CD4-positive, alpha-beta T cell treated with Interleukin-12 subunit alpha and Interleukin-12 subunit beta, for 1 hour (primary cell): ENCODE measurements around the gene CNTNAP4.

Experiments
- DNase-seq: peaks from one replicate; pipeline ENCODE4 v3.0.0-alpha.2; 2020

CNTNAP4 gene

DNA sequence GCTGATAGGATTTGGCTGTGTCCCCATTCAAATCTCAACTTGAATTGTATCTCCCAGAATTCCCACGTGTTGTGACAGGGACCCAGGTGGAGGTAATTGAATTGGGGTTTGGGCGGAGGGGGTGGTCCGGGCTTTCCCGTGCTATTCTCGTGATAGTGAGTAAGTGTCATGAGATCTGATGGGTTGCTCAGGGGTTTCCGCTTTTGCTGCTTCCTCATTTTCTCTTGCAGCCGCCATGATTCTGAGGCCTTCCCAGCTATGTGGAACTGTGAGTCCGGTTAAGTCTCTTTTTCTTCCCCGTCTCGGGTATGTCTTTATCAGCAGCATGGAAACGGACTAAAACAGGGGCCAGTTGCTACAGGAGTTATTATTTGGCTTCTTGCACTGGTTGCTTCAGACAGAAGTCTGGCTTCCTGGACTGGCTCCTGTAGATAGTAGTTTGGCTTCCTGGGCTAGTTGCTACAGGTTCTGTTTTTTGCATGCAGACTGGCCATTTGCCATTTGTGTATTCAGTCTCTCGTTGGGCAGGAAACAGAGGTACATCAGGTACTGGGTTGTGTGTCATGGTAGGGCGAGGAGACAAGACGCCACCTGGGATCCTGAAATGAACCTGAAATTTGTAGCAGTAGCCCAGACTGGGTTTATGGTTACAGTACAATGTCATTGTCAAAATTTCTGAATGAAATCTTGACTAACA is 32.6 kb downstream of the CNTNAP4 start:
- no peak for DNase-seq

DNA sequence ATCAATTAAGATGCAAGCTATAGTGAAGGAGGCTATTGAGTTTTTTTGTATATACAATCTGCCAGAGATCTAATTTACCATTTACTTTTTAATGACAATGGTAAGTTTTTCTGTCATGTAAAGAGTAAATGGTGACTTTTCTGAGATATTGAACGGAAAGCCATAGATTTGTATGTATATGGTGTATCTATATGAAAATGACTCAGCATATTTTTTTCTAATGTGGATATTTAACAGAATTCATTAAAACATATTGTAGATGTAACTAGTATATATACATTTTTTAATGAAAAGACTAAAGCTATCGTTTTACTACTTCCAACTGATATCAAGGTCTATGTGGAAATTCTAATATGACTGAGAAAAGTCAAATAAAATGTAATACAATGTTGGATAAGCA is 34.1 kb downstream of the CNTNAP4 start:
- DNase-seq = no peak

DNA sequence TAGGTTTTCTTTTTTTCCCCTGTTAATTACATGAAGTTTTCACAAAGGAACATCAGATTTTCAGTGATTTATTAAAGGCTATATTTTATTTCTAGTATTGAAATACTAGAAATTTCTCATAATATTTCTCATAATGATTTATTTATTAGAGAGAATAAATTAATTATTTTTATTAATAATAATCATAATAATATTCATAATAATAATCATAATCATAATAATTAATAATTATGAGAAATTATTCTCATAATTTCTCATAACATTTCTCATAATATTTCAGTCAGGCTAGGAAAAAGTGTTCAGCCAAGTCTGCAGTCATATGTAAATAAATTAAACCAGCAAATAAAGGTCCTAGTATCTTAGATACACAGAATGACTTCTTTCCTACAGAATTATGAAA is 41.4 kb downstream of the CNTNAP4 start:
- no peak for DNase-seq

DNA sequence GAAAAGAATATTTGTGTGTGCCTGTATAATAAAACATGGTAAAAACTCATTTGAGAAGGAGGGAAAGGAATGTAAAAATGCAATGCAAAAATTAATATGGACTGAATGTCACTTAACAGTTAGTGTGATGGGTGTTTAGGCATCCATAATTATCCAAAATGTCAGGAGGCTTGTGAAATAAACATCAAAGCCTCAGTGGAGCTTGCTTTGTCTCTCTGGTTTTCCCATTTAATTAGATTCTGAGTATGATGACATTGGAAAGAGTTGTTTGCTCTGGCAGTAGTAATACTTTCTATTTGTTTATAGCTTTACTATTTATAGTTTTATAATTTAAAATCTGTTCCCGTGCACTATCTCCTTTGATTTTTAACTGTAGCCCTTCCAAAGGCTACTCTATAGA is 51.9 kb downstream of the CNTNAP4 start:
- DNase-seq = no peak

DNA sequence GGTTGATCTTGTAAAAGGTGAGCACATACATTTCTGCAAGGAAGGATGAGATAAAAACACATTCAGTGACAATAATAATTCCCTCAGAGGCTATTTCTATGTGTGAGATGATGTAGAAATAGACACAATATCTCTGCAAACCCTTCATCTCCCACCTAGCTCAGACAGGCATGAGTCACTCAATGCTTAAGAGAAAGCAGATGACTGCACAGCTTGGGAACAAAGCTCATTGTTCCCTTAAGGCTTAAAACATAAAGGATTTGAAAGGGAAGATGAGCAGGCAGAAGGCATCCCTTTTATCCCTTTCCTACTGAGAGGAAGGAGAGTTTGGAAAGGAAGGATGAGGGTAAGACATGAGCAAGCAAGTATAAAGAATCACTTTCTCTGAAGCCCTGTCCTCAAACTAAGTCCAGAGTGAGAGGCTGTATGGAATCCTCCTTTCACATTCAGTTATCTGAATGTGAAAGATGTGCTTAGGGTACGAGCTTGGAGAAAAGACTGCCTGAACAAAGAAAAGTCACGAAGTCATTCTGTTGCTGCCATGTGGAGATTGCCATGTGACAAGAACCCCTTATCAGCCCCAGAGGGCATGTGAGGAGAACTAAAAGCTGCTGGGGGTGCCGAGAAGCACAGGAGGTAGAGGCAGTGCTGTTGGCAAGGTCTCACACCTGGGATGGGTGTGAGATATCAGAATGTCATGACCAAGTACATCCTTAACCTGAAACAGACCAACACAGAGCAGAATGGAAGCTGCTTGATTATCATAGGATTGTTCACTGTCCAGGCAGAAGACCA is 58.2 kb downstream of the CNTNAP4 start:
- DNase-seq = no peak

DNA sequence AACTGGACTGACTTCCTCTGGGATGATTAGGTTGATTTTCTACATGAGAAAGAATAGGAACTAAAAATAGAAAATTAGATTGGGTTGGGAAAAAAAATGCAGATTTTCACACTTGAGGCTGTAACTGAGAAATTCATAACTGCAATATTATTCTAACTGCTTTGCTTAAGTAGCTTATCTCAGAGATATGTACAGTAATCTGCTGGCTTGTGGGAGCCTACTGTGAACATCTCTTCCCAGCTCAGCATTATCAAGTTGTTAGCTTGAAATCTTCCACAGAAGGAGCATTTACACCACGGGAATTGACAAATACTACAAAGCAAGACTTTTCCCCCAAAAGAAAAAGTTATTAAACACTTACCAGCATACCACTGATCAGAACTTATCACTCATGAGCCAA is 58.9 kb downstream of the CNTNAP4 start:
- no peak for DNase-seq

DNA sequence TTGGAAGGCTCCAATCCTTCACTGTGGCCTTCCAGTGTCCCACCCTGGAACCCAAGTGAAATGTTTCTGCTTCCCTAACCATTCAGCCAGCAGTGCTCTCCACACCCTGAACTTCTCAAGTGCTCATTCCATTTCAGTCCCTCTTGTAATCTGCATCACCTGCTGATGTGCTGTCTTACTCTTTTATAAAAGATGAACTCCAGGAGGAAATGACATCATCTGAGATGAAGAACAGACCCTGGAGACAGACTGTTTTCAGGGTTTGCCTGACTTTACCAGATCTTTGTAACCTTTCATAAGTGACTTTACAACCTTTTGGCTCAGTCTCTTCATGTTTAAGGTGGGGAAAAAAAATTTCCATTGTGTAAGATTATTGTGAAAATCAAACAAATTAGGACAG is 61.3 kb downstream of the CNTNAP4 start:
- DNase-seq = no peak

DNA sequence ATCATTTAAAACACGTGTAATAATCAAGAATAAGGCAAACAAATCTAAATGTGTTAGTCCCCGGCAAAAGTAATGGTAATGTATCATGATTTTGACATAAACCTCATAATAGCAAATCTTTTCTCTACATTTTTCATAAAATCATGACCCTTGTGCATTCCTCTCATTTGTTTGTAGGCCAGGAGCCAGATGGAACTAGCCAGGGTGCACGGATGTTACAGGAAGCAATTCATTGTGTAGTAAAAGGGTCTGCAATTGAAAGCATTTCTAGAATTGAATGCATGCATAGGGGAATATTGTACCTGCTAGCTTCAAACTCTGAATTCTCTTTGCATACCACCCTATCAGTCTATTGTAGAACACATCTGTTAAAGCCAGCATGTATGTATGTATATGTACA is 66.6 kb downstream of the CNTNAP4 start:
- DNase-seq = no peak

DNA sequence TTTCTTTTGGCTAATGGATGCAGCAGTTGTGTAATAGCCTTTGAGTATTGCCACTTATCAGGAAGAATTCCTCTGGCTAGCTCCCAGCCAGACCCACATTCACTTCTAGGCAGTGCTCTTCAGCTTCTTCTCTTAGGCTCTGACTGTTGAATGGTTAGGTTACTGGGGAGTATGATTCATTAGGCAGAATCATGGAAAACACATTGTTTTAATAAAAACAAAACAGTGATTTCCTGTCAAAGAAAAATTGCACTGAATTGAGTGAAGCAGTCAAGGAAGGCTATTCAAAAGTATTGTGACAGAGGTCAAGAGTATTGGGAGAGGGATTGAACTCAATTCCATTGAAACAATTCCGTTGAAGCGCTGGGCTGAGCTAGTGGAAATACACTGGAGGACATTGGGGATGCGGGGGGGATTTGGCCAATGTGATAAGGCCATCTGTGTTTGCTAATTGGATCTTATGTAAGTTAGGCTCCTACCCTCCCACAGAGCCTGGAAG is 68.0 kb downstream of the CNTNAP4 start:
- DNase-seq = no peak

DNA sequence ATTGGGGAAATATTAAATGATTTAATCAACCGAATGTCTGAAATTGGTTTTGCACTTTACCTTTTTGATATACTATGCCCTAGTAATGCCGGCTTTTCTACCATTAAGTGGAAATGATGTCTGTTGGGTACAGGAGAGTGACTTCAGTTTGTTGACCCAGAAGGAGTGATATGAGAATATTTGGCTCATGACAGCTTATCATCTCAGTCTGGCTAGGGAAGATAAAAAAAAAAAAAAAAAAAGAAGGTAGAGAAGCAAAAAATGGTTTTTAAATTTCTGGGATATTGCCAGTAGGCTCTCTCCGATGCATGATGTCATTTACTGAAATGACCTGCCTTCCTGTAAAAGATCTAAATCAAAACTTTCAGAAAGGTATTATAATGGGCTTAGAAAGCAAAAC is 69.0 kb downstream of the CNTNAP4 start:
- DNase-seq = no peak

DNA sequence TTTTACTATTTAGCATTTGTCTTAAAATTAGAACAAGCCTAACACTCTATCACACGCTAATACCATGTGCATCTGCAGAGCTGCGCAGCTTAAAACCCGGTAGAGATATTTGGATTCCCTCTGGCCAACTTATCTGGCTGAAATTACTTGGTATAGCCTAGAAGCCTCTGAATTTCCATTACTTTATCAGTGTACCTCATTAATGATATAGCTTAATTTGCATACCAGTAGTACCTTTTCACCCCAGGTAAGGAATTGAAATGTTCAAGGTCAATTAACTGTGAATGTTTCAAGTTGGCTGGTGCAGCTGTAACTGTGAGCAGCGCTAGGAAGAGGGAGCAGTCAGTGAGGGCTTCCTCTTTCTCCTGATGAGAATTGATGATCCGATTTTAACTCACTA is 74.2 kb downstream of the CNTNAP4 start:
- DNase-seq = no peak

DNA sequence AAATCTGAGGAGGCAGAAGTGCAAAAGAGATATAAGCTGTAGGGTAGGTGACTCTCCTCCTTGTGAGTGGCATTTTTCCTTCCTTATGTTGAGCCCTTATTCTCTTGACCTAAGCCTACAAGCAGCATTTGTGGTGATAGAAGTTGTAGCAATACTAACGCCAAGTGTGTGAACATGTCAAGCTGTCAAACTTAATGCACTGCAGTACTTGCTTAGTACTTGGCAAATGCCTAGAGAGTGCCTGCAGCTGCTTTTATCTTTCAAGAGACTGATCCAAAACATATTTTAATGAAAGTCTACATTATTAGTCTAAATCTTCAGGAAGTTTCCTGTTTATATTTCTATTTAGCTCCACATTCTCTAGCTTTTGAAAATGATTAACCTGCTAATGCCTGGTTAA is 83.2 kb downstream of the CNTNAP4 start:
- DNase-seq = no peak

DNA sequence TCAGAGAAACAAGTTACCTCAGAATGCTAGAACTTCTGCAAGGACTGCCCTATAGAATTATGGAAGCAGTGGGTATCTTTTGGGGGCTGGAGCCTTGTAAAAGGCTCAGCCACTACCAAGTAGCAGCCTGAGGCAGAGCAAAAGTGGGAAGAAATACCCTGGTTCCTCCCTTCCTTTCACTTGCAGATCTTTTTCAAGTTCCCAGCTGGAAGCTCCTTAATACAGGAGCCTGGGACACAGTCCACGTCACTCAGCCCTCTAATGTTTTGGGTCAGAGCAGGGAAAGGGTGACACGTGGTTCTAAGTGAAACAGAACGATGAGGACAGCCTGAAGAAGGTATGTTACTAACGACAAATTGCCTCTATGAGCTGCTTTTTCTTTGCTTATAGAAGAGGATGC is 93.1 kb downstream of the CNTNAP4 start:
- no peak for DNase-seq

DNA sequence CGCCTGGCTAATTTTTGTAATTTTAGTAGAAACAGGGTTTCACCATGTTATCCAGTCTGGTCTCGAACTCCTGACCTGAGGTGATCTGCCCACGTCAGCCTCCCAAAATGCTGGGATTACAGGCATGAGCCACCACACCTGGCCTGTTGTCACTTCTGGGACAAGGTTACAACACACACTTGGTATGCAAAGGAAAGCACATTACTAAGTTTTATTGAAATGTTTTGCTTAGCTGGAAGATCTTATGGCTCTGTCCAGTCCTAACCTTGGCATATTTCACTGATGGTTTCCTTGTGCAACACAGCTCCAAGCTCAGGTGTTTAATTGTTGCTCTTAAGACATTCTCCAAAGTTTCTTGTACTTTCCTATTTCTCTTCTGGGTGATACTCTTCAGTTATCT is 94.2 kb downstream of the CNTNAP4 start:
- DNase-seq = no peak

DNA sequence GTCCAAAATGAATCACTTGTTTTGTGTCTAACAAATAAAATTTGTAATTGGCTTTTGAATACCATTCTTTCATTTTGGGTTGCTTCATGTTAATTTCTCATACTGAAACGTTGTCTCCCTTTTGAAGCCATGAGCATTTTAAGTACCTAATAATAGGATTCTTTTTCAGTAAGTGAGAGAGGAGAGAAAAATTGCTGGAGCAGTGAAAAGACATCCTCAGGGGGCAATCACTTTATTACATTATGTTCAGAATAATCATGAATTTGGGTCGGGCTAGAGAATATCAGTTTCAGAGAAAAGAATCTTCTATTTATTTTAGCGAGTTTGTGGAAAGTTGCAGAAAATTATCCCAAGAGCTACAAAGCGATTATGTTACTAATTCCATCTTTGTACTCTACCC is 96.8 kb downstream of the CNTNAP4 start:
- DNase-seq = no peak

DNA sequence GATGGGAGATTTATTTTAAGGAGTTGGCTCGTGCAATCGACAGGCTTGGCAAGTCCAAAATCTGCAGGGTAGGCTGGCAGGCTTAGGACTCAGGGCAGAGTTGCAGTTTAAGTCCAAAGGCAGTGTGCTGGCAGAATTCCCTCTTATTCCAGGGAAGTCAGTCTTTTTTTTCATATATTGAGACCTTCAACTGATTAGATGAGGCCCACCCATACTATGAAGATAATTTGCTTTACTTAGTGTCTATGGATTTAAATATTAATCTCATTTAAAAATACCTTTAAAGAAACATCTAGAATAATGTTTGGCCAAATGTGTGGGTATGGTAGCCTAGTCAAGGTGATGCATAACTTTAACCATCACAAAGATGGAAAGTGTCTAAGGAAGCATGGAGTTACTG is 99.8 kb downstream of the CNTNAP4 start:
- no peak for DNase-seq

DNA sequence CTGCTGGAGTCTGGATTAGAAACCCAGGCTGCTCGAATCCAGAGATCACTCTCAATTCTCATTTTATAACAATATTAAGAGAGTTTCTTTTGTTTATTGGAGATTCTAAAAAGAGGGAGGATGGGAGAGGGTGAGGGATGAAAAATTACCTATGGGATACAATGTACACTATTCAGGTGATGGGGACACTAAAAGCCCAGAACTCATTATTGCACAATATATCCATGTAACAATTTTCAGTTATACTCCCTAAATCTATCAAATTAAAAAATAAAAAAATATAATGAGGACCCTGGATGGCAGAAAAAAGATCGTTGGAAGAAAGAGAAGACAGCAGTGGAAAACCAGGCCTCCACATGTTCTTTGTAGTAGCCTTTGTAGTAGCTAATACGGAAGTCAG is 100.8 kb downstream of the CNTNAP4 start:
- no peak for DNase-seq

DNA sequence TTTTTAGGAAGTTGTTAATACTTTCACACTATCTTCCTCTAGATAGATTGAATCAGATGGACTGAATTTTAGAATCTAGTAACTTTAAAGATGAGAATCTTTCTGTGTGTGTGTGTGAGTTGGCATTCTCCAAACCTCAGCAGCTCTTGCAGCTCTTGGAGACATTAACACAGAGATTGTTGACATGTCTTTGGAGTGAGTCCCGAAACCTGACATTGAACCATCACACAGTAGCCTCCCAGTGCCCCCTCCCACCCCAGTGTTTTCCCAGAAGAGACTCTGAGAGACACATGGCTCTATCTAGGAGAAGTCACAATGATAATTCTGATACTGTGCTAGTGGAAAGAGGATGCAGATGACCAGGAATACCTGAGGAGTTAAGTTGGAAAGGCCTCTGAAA is 103.9 kb downstream of the CNTNAP4 start:
- no peak for DNase-seq

DNA sequence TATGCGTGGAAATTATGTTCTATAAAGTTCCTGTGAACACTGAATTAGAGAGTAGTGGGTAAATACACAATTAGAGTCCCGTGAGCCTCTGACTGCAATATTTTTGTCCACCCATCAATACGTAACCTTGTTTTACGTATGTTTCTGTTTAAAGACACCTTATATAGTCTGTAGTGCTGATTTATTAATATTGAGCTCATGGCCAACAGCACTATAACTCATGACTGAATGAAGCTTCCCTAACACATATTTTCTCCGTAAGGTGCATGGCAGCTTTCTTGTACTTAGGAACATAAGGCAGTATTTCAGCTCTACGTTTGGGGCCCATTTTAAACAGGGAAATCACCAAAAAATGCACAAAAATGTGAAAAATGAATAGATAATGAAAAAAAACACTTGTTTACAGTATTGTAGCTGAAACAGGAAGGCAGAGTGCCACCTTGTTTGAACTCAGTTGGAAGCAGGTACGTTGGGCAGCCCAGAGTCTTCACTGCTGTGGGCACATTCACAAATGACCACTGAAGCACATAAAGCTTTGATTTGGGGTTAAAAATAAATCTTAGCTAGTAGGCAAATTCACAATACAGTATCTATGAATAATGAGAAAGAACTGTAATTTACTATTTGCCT is 108.5 kb downstream of the CNTNAP4 start:
- no peak for DNase-seq

DNA sequence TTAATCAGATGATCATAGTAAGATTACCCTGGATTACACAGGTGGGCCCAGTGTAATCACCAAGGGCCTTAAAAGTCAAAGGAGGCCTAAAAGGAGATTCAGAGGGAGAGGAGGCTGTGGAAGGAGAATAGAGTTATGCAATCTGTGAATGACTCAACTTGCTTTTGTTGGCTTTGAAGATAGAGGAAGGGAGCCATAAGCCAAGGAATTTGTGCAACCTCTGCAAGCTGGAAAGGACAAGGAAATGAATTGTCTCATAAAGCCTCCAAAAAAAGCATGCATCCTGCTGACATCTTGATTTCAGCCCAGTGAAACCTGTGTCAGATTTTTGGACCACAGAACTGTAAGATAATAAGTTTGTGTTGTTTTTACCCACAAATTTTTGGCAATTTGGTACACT is 109.6 kb downstream of the CNTNAP4 start:
- no peak for DNase-seq

DNA sequence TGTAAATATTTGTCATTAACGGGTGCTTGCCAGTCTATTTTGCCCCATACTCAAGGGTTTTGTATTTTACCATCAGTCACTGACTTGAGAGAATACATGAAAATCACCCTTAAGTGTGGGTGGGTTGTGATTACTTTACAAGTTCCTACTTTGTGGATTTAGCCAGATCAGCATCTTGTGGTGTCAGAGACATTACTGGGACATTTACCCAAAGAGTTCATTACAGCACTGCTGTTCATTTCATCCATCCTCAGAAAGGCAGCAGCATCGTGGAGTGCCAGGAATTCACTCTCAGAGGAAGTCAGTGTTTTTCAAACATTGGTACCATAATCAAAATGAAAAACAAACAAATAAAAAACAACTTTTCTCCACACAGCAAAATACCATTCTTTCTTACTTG is 110.8 kb downstream of the CNTNAP4 start:
- DNase-seq = no peak

DNA sequence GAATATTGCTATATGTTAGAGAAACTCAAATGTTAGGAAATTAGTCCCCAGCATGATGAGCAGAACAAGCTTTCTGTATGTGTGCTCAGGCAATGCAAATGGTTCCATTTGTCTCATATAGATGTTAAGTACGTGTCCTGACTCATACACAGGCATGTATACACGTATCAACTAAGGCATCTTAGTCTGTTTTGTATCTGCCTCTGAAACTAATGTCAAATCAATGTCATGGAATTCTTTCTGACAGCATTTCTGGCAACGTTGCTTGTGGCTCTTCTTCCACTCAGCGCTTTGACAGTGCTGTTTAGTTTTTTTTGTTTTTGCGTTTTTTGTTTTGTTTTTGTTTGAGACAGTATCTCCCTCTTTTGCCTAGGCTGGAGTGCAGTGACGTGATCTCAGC is 111.9 kb downstream of the CNTNAP4 start:
- DNase-seq = no peak

DNA sequence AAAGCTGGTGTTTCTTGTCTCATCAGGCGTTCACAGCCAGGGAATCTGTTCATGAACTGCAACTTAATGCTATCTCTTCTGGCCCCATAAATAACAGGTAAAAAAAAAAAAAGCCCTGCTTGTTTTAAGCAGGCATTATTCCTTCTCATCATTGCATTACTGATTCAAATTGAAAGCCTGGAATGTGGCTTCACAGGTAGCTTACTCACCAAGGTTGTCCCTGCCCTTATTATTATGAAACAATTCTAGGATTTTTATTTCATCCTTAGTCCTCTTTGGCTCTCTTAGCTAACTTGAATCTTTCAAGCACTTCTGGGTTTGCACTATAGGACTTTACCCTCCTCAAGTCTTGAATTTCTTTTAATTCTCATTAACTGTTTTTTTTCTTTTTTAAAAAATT is 113.3 kb downstream of the CNTNAP4 start:
- DNase-seq = no peak

DNA sequence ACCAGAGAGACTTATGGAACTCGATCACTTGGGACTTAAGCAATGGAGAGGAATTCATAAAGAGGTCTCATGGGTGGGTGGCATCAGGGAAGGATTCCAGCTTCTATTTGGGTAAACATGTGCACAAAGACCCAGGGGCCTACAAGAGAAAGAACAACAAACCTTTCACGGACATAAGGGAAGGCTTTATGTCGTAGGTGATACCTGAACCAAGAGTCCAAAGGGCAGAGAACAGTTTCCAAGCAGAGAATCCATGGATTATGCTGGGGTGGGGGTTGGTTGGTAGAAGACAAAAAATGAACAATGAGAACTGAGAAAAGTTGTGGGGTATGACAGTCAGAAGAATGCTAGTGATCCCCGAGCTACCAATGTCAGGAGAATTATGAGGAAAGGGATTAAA is 119.8 kb downstream of the CNTNAP4 start:
- DNase-seq = no peak
